Measurements from ENCODE around the gene HYAL3.

HYAL3 gene

DNA sequence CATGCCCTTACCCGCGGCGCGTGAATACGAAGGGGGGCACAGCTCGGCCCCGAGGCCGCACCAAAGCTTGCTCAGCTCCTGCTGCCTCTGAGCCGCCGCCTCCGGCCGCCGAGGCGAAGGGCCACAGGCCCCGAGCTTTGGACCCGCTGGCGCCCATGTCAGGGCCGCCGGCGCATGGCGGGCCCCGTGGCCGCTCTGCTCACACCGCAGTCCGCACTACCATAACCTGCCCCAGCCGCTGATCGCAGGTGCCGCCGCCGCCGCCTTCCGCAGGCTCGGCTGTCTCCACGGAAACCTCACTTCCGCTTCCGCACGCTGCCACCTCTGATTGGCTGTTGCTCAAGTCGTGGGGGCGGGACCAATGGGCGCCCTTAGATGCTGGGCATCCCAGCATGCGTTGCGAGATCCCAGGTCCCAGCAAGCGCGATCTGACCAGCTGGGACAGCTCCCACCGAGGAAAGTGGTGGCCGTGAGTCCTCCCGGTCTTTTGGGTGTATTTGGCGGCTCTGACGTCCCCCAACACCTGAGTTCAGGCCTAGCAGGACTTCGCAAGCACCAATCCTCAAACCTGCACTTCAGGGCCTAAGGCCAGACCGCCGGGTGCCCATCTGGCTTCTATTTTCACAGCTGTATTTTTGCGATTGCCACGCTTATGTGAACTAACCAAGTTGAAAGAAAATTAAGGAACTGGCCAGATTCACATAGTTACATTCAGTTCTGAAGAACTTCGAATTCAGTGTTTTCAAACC lies 28.9 kb upstream of the HYAL3 start, which contains the start of gene TUSC2:
TUSC2 (minus strand) TSS at position 281 of the 749 bp plus-strand sequence; CDS start at position 157, 124 bp downstream.
- peak; percentile 99 for DNase-seq (ENCODE audit: low spot score)

DNA sequence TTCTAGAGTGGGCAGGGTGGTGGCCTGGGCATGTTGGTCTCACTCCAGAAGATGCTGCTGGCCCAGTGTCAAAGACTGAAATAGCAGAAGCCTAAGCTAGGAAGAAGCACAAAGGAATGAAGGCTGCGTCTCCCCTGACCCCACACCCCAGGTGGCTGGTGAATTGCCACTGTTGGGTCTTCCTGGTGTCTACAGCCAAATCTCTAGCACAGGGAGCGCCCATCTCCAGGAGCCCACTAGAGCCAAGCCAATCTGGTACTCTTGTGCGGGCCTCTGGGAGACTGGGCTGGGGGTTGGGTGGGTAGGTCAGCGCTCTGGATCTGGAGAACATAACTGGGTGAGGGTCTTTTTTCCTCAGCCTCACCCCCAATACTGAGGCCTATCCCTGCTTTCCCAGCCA lies 27.9 kb upstream of the HYAL3 start:
- no peak for DNase-seq (ENCODE audit: low spot score)

DNA sequence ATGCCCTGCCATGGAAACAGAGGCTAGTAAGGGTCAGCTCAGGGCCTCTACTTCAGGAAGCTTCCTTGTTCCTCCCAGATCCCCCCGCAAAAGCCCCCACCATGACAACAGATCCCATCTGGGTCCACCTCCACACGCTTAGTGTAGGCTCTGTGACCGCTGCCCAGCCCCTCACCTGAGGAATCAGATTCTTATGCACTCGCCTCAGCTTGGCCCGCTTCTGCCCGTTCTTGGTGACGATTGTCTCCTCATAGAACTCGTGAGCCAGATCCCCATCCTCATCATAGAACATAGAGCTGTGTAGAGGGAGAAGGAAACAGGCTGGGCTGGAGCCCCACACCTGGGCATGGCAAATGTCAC lies 27.0 kb upstream of the HYAL3 start:
- DNase-seq (ENCODE audit: low spot score): no peak

DNA sequence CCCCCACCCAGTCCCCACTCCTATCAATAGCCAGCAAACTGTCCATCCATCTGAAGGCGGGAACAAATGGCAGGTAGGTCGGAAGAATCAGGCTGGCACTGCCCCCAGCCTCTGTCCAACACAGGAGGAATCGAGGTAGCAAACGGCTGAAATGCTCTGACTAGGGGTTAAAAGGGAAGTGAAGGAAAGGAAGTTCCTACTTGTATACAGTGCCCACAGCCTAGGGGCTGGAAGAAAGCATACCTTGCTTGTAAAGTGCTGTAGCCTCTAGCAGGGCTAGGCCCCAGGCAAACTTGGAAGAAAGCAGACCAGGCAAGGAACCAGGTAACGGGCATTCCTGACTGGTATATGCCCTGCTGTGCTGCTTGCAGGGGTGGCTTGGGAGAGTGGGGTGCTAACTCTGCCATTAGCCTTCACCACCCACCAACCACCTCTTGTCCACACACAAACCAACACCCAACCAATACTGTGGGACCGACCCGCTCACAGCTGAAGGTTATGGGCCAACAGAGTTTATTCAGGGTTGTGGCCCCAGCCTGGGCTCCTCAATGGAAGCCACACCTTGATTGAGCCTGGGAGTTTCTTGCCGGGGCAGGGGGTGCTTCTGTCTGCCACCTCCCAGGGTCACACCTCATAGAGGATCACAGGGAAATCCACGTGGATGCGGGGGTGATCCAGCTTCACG lies 26.4 kb upstream of the HYAL3 start:
- no peak for DNase-seq (ENCODE audit: low spot score)

DNA sequence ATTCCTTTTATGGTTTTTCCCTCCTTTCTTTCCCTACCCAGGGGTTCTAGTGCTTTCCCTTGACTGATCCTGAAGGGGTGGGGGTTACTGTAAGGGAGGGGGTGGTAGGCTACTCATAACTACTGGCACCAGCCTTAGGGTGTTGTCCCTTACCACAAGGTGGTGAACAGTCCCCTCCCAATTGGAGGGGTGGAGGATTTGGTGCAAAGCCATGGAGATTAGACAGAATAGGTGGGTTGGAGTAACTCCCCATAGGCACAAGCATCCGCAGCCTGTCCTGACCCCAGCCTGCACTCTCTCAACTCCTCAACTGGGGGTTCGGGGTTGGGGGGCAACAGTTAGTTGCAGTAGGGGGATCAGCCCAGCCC lies 25.9 kb upstream of the HYAL3 start:
- peak; percentile 53 for DNase-seq (ENCODE audit: low spot score)

DNA sequence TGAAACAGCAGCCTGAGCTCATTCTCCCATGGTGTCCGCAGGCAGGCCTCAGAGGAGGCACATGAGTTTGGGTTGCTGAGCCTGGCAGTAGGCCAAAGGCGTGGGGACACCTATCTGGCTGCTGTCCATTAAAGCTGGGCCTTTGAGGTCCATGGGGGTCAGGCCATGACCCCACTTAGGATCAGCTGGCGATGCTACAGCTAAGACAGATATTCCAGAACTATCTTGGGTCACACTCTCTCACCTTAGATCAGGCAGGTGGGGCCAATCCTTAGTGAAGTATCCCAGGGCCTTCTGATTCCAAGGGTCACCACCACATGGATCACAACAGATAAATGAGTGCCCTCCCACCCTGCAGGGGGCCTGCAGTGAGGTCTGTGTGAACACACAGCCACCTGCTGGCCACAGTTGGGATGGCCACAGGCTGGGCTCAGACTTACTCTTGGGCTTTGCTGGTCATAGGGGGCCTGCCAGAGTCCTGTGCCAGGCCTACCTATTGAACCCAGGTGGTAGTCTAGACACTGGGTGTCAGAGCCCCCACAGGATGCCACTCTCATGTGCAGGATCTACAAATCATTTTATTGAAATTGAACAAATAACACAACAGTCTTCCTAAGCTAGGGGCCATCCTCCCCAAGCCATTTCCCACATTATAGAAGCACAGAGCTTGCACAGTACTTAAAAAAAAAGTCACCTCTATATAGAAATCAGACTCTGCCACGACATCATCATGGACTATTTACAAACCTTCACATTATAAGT lies 25.3 kb upstream of the HYAL3 start:
- peak; percentile 80 for DNase-seq (ENCODE audit: low spot score)

DNA sequence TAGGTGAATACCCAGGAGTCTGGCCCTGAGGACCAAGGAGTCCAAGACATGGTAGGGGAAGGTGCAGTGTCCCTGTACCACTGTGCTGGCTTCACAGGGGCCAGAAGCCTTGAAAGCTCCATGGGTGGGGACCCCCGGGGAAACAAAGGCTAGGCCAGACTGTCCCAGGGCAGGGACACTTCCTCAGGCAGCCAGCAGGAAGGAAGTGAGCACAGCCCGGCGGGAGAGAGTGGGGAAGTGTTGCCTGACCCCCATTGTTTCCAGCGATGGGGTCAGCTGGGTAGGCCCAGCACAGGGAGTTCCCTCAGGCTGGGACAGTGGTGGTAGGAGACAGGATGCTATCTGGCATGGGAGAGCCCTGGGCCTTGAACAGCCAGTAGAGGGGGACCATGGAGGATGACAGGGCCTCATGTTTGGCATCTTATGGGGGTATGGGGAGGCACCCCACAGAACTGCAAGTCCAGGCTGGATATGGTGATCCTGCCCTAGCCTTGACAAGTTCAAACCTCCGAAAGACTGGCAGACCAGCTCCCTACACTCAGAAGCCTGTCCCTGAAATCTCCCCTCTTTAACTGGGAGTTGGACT lies 24.5 kb upstream of the HYAL3 start:
- no peak for DNase-seq (ENCODE audit: low spot score)

DNA sequence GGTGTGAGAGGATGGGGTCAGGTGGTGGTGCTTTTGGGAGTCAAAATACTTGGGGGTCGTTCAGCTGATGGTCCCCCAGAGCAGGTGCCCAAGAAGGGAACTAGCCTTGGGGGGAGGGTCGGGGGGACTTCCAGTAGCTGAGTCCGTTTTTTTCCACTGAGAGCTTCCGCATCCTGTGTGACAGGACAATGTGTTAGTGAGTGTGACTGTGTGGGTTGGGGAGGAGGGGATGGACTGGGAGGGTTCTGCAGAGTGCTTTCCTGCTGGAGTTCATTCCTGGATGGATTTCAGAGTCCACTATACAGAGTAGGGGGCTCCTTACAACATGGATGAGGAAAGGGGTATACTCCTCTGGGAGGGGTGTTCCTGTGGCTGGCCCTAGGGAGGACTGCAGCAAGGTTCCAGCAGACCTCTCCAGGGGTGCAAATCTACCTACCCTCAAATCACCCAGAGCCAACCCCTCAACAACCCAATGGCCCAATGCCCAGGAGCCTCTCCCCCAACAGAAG lies 23.9 kb upstream of the HYAL3 start:
- no peak for DNase-seq (ENCODE audit: low spot score)

DNA sequence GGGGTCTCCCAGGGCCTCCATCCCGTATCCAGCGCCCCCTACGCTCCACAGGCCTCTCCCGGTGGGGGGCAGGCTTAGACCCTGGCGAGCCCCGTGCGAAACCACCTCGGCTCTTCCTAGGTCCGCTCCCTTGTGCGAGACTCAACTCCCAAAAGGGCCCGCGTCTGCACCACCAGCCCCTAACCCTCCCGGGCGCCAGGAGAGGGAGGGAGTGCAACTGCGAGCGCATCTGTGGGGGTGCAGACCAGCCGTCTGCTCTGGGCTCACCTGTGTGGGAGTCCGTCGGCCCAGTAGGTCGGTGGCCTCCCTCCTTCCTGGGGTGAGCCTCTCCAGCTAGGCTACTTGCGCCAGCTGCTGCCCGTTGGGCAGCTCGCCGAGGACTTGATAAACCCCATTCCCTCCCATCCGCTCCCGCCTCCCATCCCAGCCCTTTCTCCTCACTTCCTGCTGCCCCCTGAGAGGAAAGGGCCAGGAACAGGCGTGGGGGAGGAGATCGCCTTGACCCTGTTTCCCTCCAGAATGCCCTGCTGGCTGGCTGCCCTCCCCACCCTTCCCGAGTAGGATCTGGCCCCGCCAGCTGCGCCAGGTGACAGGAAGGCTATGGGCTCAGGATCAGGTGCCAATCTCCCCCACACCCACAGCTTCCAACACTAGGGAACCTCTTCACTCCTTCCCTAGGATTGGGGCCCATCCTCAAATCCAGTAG lies 23.3 kb upstream of the HYAL3 start, which contains the start of gene HYAL2:
HYAL2 (minus strand) TSS at position 360 of the 706 bp plus-strand sequence. CDS start 2,256 bp downstream, outside the sequence.
- DNase-seq (ENCODE audit: low spot score): no peak

DNA sequence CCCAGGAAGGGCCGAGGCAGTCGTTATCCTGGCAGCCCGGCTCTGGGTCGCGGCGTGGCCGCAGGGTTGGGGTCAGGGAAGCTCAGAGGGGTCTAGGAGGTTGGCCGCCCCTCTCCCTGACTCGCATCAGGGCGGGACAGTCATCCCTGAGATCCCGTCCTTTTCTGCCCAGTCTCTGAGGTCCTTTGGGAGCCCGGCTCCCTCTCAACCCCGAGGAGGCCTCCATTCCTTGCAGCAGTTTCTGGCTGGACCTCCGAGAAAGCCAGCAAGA lies 22.8 kb upstream of the HYAL3 start:
- no peak for DNase-seq (ENCODE audit: low spot score)

DNA sequence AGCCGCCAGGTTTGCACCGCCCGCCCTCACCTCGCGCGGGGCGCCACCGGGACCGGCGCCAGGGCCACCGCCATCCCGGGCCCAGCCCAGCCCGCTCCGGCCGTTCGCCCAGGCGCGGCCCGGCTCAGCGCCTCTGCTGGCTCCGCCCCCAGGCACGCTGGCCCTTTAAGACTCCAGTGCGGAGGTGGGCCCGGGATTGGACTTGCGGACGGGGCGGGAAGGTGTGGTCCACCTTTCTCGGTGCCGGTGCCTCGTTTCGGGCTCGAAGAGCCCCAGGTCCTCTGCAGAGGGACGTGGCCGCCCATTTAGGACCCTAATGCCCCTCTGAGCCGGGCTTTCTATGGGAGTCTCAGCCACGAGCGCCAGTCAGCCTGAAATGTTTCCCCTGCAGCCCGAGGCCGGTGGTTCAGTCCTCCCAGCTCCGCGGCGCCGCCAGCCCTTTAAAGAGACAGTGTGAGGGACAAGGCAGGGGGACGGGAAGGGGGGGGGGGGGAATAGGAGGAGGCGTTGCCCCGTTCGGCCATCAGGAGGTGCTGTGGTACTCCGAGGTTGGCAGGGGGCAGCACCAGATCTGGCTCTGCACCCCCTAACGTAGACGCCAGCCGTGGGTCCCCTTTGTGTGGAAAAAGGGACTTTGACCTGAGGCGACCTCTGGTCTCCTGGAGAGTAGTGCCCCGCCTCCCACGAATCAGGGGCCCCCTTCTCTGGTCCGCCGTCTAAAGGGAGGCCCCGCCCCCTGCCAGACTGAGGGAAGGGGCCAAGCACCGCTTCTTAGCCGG lies 22.3 kb upstream of the HYAL3 start:
- peak; percentile 91 for DNase-seq (ENCODE audit: low spot score)

DNA sequence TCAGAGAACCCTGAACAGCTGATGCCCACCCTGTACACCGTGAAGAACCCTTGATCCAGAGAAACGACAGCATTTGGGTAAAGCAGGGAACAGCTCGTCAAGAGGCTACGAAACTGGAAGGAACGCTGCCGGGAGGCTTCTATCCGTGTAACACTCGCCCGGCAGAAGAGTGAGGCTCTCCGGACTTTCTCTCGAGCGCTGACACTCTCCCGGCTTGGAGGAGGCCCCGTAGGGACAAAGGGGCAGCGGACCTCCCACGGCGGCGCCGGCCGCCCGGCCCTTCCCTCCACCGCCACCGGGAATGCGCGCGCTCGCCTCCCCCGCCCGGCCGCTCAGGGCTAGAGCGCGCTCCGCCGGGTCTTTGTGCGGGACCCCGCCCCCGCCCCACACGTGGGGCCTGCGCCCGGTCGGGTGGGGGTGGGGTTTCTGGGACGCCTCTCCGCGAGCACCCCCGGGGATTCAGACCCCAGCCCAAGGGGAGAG lies 21.7 kb upstream of the HYAL3 start:
- DNase-seq (ENCODE audit: low spot score): no peak

DNA sequence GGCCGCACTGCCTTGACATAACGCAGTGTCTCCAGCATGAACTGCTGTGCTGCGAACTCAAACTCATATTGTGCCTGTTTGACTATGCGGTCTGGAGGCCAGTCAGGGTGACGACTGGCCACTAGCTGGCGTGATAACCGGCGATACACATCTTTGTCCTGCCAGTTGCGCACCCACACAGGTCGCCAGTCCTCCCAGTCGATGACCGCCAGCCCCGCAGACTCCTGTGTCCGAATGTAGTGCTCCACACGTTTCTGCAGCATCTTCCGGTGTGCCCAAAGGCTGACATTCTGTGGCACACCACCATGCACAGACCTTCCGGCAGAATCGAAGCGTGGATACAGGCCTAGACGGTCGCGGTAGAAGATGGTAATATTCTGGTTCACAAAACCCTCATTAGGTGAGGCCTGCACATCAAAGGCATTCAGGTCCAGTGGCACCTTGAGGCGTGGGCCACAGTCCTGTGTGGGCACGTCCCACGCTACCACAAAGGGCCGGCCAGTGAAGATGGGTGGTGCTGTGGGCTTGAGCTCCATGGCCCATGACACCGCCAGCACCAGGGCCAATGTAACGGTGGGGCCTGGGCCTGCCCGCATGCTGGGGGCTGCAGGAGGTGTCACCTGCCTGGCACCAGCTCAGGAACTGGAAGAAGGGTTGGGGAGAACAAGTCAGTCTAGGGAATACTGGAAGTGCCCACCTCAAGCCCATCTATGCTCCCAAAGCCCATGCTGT lies 20.9 kb upstream of the HYAL3 start:
- no peak for DNase-seq (ENCODE audit: low spot score)

DNA sequence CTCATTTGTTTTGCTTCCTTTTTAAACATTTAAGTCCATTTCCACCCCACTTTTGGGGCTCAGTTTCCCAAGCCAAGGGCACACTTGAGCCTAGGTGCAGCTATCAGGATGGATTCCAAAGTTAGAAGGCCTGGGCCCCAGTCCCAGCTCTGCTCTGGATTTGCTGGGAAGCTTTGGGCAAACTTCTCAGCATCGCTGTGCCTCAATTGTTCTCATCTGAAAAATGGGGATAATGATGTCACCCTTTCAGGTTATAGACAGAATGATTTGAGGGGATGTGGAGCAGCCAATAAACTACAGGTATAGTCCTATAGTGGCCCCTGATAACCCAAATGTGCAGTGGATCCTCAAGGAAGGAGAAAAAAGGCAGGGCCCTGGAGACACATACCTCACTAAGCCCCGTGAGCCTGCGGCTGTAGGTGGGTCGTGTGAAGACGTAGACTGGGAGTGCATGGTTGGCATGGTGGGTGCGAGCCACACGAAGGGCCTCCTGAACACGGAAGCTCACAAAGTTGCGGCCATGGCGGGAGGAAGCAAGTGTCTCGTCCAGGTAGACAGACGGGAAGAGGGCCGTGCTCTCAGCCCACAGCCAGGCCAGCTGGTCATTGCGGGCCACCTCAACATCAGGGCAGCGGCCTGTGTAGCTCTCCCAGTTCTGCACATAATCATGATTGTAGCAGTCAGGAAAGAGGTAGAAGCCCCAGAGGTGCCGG lies 20.1 kb upstream of the HYAL3 start:
- DNase-seq (ENCODE audit: low spot score): no peak

DNA sequence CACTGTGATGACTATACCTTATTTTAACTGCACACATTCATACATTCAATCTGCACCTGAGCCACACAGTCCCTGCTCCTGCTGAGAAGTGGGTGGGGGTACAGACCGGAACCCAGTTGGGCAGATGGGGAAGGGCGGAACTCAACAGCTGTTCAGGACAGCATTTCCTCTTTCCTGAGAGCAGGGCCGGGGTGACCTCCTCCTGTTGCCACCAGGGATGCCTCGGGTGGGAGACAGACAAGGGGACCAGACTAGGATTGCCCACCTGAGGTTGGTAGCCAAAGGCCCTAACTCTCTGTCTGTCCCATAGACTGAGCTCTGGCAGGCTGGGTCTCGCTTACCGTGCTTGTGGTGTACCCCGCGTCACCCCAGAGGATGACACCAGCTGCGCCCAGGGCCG lies 19.4 kb upstream of the HYAL3 start:
- DNase-seq (ENCODE audit: low spot score): no peak

DNA sequence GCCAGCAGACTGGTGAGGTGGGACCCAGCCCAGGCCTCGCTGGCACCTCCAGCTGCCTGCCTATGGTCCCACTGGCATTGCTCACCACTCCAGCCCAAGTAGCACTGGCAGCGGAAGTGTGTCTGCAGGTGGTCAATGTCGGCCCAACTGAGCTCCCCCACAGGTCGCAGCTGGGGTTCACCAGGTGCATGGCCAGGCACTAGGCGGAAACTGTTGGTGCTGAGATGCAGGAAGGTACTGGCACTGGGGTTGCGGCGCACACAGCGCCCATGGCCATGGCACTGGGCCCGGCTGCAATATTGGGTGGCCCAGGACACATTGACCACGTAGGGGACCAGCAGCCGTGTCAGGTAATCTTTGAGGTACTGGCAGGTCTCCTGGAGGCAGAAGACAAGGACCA lies 19.0 kb upstream of the HYAL3 start:
- DNase-seq (ENCODE audit: low spot score): no peak

DNA sequence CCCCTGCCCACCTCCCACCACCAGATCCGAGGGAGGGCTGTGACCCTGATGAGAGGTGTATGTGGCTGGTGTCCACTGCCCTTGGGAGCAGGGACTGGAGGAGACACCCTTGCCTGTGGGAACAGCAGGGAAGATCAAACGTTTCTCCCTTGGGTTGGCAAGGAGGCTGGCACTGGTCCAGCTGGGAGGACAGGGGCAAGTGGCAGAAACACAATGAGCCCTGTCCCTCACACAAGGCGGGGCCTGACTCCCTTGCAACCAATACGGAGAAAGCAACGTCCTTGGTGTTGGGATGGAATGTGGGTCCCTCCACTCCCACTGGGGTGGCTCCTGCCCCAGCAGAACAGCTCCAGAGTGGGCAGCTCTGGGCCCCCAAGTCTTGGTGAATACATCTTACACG lies 18.1 kb upstream of the HYAL3 start:
- DNase-seq (ENCODE audit: low spot score): no peak

DNA sequence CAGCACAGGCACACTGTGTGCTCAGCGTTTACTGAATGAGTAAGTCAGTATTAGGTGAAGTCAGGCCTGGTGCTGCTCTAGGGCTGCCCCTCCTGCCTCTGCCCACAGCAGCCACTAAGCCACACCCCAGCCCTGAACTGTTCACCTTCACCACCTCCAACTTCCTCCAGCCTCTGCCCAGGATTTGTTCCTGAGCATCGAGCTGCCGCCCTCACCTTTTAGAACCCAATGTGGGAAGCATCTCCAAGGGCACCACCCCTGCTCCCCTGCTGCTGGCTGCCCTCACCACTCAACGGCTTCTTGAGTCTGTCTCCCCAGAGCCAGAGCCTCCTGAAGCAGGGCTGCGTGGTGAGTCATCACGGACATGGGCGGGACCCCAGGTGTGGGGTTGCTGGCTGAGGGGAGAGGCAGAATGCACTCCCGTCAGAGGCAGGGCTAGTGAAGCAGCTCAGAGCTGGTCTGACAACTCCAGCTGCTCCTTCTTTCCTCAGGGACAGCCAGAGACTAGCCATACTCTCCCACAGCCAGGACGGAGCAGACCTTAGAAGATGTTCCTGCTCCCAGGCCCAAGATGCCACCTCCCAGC lies 17.5 kb upstream of the HYAL3 start:
- no peak for DNase-seq (ENCODE audit: low spot score)

DNA sequence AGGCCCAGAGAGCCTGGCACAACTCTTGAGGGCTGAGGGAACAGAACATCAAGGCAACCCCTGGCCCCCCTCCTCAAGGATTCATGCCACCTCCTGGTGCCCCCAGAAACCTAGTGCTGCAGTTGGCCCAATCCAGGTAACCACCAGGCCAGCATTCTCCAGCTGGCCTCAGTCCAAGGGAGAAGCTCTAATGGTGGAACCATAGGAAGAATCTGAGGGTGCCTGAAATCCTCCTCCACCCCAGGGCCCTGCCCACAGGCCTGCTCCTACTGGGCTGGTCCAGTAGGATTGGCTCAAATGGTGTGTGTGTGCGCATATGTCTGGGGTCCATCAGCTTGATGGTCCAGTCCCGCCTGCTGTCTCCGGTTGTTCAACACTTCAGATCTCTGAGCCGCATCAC lies 15.6 kb upstream of the HYAL3 start:
- no peak for DNase-seq (ENCODE audit: low spot score)
